H1 (cell line): ENCODE measurements around the gene GRID2.

Source experiments
- BRCA1 ChIP-seq: IDR thresholded peaks from 2 replicates; pipeline ENCODE4 v1.6.1; 2012; ENCODE audit warnings: low read depth, low read length, improper control_type of control experiment
- CREB1 ChIP-seq: IDR thresholded peaks from 2 replicates; pipeline ENCODE4 v1.6.1; 2012; ENCODE audit warnings: inconsistent platforms
- EZH2 ChIP-seq: fragments of 200-600 bp; sonication (generic); IDR thresholded peaks from 2 replicates; pipeline ENCODE4 v1.7.1; 2012; ENCODE audit warnings: low read depth, mild to moderate bottlenecking, moderate library complexity, low read length, inconsistent platforms; ENCODE audit not compliant: severe bottlenecking
- FOSL1 ChIP-seq: IDR thresholded peaks from 2 replicates; pipeline ENCODE4 v1.6.1; 2011; ENCODE audit warnings: mild to moderate bottlenecking, low read depth, low read length, moderate library complexity; ENCODE audit not compliant: insufficient read depth
- GABPA ChIP-seq: IDR thresholded peaks from 2 replicates; pipeline ENCODE4 v1.6.1; 2011; ENCODE audit warnings: mild to moderate bottlenecking, low read length, moderate library complexity, borderline replicate concordance; ENCODE audit not compliant: insufficient read depth
- MAFK ChIP-seq: IDR thresholded peaks from 2 replicates; pipeline ENCODE4 v1.6.1; 2012; ENCODE audit warnings: low read depth, mild to moderate bottlenecking, improper control_type of control experiment, low read length
- POLR2A ChIP-seq, 2 experiments: IDR thresholded peaks; 1 replicate in 1 of 2; 2 replicates in 1 of 2; pipeline ENCODE4 v1.6.1; 2011; ENCODE audit warnings: low read depth in 2 of 2, low read length in 2 of 2, mild to moderate bottlenecking in 2 of 2; ENCODE audit errors: control extremely low read depth in 1 of 2
- SAP30 ChIP-seq: fragments of 300-600 bp; sonication (generic); IDR thresholded peaks from 2 replicates; pipeline ENCODE4 v1.7.1; 2012; ENCODE audit warnings: low read length, moderate library complexity, mild to moderate bottlenecking, inconsistent platforms; ENCODE audit not compliant: insufficient read depth, insufficient replicate concordance
- SIN3A ChIP-seq, 2 experiments: IDR thresholded peaks in 1 of 2; conservative IDR thresholded peaks in 1 of 2; 2 replicates each; pipeline ENCODE4 v1.6.1; 2011 to 2012; ENCODE audit warnings: low read length in 2 of 2, improper control_type of control experiment in 1 of 2, low read depth in 1 of 2, mild to moderate bottlenecking in 1 of 2
- SIX5 ChIP-seq: IDR thresholded peaks from 2 replicates; pipeline ENCODE4 v1.6.1; 2011; ENCODE audit warnings: mild to moderate bottlenecking, low read depth, low read length
- SP1 ChIP-seq: IDR thresholded peaks from 2 replicates; pipeline ENCODE4 v1.6.1; 2011; ENCODE audit warnings: low read depth, low read length
- YY1 ChIP-seq: IDR thresholded peaks from 2 replicates; pipeline ENCODE4 v1.6.1; 2011; ENCODE audit warnings: low read depth, mild to moderate bottlenecking, low read length
- TF ChIP-seq, protein P1 (sequence below), 3 experiments: IDR thresholded peaks; 1 replicate in 2 of 3; 2 replicates in 1 of 3; pipeline versions ENCODE4 v1.5.1 to v1.6.1; 2011; ENCODE audit warnings: low read length in 3 of 3, mild to moderate bottlenecking in 3 of 3, inconsistent platforms in 2 of 3, low read depth in 1 of 3, moderate library complexity in 1 of 3; ENCODE audit not compliant: insufficient read depth in 1 of 3; ENCODE audit errors: control extremely low read depth in 1 of 3

DNA sequence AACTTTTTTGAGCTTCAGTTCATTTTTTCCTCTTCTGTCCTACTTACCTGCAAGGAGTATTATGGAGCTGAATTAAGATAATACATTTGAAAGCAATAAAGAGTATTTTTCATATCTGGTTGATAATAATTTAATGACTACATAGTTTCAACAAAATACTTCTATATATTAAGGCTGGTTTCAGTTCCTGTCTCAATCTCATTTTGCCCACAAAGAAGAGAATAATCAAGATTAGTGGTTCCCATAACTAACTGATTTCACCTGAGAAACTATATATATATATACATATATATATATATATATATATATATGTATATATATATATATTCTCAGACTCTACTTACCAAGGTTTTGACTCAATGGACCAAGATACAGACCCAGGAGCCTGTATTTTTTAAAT, 1437.1 kb downstream of the GRID2 start:
- no peak for TF ChIP-seq SP1
- TF ChIP-seq, protein P1, sequence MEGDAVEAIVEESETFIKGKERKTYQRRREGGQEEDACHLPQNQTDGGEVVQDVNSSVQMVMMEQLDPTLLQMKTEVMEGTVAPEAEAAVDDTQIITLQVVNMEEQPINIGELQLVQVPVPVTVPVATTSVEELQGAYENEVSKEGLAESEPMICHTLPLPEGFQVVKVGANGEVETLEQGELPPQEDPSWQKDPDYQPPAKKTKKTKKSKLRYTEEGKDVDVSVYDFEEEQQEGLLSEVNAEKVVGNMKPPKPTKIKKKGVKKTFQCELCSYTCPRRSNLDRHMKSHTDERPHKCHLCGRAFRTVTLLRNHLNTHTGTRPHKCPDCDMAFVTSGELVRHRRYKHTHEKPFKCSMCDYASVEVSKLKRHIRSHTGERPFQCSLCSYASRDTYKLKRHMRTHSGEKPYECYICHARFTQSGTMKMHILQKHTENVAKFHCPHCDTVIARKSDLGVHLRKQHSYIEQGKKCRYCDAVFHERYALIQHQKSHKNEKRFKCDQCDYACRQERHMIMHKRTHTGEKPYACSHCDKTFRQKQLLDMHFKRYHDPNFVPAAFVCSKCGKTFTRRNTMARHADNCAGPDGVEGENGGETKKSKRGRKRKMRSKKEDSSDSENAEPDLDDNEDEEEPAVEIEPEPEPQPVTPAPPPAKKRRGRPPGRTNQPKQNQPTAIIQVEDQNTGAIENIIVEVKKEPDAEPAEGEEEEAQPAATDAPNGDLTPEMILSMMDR (IDR thresholded peaks at IDR 0.05; ENCODE audit: control extremely low read depth in 1 of 3, insufficient read depth in 1 of 3, low read depth in 1 of 3, low read length in 3 of 3), result no peak
- TF ChIP-seq MAFK, result no peak
- no peak for TF ChIP-seq SIN3A (conservative IDR thresholded peaks at IDR 0.05 in 1 of 2, IDR thresholded peaks at IDR 0.05 in 1 of 2; ENCODE audit: low read depth in 1 of 2, low read length in 2 of 2)
- TF ChIP-seq GABPA, result no peak
- no peak for TF ChIP-seq BRCA1
- TF ChIP-seq POLR2A (IDR thresholded peaks at IDR 0.05; ENCODE audit: control extremely low read depth in 1 of 2, low read depth in 2 of 2, low read length in 2 of 2), result no peak
- no peak for TF ChIP-seq EZH2
- no peak for TF ChIP-seq SIX5
- TF ChIP-seq YY1, result no peak
- no peak for TF ChIP-seq CREB1
- no peak for TF ChIP-seq SAP30
- no peak for TF ChIP-seq FOSL1
